Endothelial cell (in vitro differentiated cells): ENCODE measurements around the gene ZNF655. TPM values are rescaled to one million over a fixed set of nuclear protein-coding genes. Genes with fewer than 3 reads are reported as not detected.

Experiments
- DNase-seq: peaks from one replicate; pipeline ENCODE4 v3.0.0; 2021; ENCODE audit warnings: low spot score
- H3K27ac Mint-ChIP-seq: one replicate; pipeline ENCODE4 v1.8.0; 2021; ENCODE audit warnings: mixed read lengths, inconsistent platforms; ENCODE audit not compliant: unreplicated experiment
- H3K27me3 Mint-ChIP-seq: one replicate; pipeline ENCODE4 v1.8.0; 2021; ENCODE audit warnings: mild to moderate bottlenecking, moderate library complexity, mixed read lengths, inconsistent platforms; ENCODE audit not compliant: unreplicated experiment
- H3K36me3 Mint-ChIP-seq: one replicate; pipeline ENCODE4 v1.8.0; 2021; ENCODE audit warnings: mild to moderate bottlenecking, low read depth, mixed read lengths, inconsistent platforms; ENCODE audit not compliant: unreplicated experiment
- H3K4me1 Mint-ChIP-seq: one replicate; pipeline ENCODE4 v1.8.0; 2021; ENCODE audit warnings: mild to moderate bottlenecking, mixed read lengths, inconsistent platforms; ENCODE audit not compliant: unreplicated experiment
- H3K4me3 Mint-ChIP-seq: one replicate; pipeline ENCODE4 v1.8.0; 2021; ENCODE audit warnings: mild to moderate bottlenecking, mixed read lengths, inconsistent platforms; ENCODE audit not compliant: unreplicated experiment
- H3K9me3 Mint-ChIP-seq: one replicate; pipeline ENCODE4 v1.8.0; 2021; ENCODE audit warnings: mixed read lengths, inconsistent platforms; ENCODE audit not compliant: unreplicated experiment
- total RNA-seq: library from RNA; stranded (reverse); fragmentation: NEBNext Ultra II Directional; extraction: Animal tissue kit (Norgen Biotek cat#: 25700); gene quantifications from one replicate; pipeline ENCODE4 v1.2.1, GENCODE V29; 2021; ENCODE audit not compliant: unreplicated experiment
- TF ChIP-seq, protein P1 (sequence below): fragments of 200-600 bp; sonication (generic); IDR thresholded peaks from one replicate; pipeline ENCODE4 v1.5.0; 2021; ENCODE audit warnings: antibody characterized with exemption; ENCODE audit not compliant: unreplicated experiment

The ZNF655 gene
- total RNA-seq, 1 donor from 2014 or later = 36.3 TPM

DNA sequence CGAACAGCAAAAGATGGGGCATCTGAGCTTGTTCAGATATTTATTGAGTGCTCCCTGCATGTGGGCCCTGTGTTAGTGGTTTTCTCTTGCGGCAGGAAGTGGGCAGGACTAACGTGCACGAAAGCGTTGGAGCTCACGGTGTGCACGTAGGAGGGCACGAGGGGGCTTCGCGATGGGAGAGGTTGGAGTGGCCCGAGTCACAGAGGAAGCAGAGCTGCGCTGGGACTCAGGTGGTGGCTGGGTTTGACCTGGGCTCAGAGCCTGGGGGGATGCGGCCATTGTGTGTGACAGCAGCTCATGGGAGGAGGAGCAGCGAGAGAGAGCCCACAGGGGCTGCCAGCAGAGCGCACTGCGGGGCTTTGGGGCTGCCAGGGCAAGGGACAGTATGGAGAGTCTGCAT lies 66.0 kb downstream of the ZNF655 start:
- peaks cover 75% of the 10 kb centered on the region for H3K36me3 Mint-ChIP-seq
- TF ChIP-seq, protein P1, sequence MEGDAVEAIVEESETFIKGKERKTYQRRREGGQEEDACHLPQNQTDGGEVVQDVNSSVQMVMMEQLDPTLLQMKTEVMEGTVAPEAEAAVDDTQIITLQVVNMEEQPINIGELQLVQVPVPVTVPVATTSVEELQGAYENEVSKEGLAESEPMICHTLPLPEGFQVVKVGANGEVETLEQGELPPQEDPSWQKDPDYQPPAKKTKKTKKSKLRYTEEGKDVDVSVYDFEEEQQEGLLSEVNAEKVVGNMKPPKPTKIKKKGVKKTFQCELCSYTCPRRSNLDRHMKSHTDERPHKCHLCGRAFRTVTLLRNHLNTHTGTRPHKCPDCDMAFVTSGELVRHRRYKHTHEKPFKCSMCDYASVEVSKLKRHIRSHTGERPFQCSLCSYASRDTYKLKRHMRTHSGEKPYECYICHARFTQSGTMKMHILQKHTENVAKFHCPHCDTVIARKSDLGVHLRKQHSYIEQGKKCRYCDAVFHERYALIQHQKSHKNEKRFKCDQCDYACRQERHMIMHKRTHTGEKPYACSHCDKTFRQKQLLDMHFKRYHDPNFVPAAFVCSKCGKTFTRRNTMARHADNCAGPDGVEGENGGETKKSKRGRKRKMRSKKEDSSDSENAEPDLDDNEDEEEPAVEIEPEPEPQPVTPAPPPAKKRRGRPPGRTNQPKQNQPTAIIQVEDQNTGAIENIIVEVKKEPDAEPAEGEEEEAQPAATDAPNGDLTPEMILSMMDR = no peak
- no peaks in the 10 kb centered on the region for H3K9me3 Mint-ChIP-seq
- H3K27me3 Mint-ChIP-seq = peaks cover 11% of the 10 kb centered on the region
- peak overlapping the region; percentile 78 for H3K4me3 Mint-ChIP-seq
- peaks cover 45% of the 10 kb centered on the region for H3K4me1 Mint-ChIP-seq
- H3K27ac Mint-ChIP-seq = peak overlapping the region; percentile 41
- no peak for DNase-seq

DNA sequence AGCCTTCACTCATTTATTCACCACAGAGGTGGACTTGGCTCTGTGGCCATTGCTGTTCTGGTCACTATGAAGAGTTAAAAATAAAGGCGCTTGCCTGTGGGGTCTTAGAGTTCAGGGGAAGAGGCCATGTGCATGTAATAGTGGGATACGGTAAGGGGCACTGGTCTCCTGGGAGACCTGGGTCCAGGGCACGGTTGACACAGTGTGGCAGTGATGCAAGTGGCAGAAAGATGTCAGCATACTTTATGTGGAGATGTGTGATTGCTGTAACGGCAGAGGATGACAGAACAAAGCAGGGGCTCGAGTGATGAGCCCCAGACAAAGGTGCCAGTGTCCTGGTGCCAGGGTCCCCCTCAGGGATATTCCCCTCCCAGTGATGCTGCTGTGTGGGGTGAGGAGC lies 66.9 kb downstream of the ZNF655 start:
- TF ChIP-seq, protein P1 = no peak
- no peaks in the 10 kb centered on the region for H3K9me3 Mint-ChIP-seq
- DNase-seq = no peak
- peak overlapping the region; percentile 78 for H3K4me3 Mint-ChIP-seq
- H3K27ac Mint-ChIP-seq = no peak overlapping the region
- peaks cover 13% of the 10 kb centered on the region for H3K27me3 Mint-ChIP-seq
- peaks cover 77% of the 10 kb centered on the region for H3K36me3 Mint-ChIP-seq
- peaks cover 41% of the 10 kb centered on the region for H3K4me1 Mint-ChIP-seq

DNA sequence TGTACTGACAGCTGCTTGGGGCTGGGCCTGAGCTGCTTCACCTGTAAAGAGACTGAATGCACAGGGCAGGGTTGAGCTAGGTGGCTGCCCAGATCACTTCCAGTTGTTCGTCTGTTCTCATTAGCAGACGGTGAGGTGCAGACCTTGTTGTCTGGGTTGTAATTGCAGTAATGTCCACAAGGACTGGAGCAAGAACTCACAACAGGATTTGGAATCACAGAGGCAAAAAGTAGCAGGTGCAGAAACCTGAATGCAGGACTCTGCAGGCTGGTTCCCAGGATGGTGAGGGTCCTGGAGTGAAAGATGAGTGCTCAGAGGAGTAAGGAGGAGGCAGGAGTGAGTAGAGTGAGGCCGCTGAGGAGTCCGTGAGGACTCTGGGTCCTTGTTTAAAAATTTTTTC lies 67.5 kb downstream of the ZNF655 start:
- peaks cover 37% of the 10 kb centered on the region for H3K4me1 Mint-ChIP-seq
- H3K9me3 Mint-ChIP-seq = no peaks in the 10 kb centered on the region
- peaks cover 78% of the 10 kb centered on the region for H3K36me3 Mint-ChIP-seq
- DNase-seq = no peak
- H3K27me3 Mint-ChIP-seq = peaks cover 14% of the 10 kb centered on the region
- no peak overlapping the region for H3K27ac Mint-ChIP-seq
- H3K4me3 Mint-ChIP-seq = no peak overlapping the region
- TF ChIP-seq, protein P1 = peak; percentile 23

Other genes starting within 250 kb of the ZNF655 start
- gene ARPC1A, start 232.7 kb upstream of the ZNF655 start, total RNA-seq = 196 TPM
- gene ARPC1B, start 183.9 kb upstream of the ZNF655 start, total RNA-seq = 124 TPM
- 107 TPM for gene PDAP1, start 150.0 kb upstream of the ZNF655 start, total RNA-seq
- 73.4 TPM for gene BUD31, start 149.7 kb upstream of the ZNF655 start, total RNA-seq
- 7.1 TPM for gene PTCD1, start 119.8 kb upstream of the ZNF655 start, total RNA-seq
- gene CPSF4, start 119.7 kb upstream of the ZNF655 start, total RNA-seq = 40.5 TPM
- 281 TPM for gene ATP5MF, start 92.5 kb upstream of the ZNF655 start, total RNA-seq
- 17.1 TPM for gene ZNF789, start 85.8 kb upstream of the ZNF655 start, total RNA-seq
- gene ZNF394, start 58.4 kb upstream of the ZNF655 start, total RNA-seq = 24.6 TPM
- gene ZKSCAN5, start 54.0 kb upstream of the ZNF655 start, total RNA-seq = 17.8 TPM
- 6.8 TPM for gene FAM200A, start 6.5 kb upstream of the ZNF655 start, total RNA-seq
- 0.46 TPM for gene TMEM225B, start 39.6 kb downstream of the ZNF655 start, total RNA-seq
- gene ZSCAN25, start 58.3 kb downstream of the ZNF655 start, total RNA-seq = 23.8 TPM
- gene CYP3A5, start 121.4 kb downstream of the ZNF655 start, total RNA-seq = 0.69 TPM
- gene CYP3A7, start 176.6 kb downstream of the ZNF655 start, total RNA-seq = 0.18 TPM
- gene CYP3A4, start 225.5 kb downstream of the ZNF655 start, total RNA-seq = not detected